Naive thymus-derived CD8-positive, alpha-beta T cell (primary cell): ENCODE measurements around the gene STRN4. TPM values are rescaled to one million over a fixed set of nuclear protein-coding genes. Genes with fewer than 3 reads are reported as not detected.

Experiments used
- ATAC-seq, 2 donors: fragments of 150-1000 bp; cut with Tn5 transposase in 1 of 2; sonication (Bioruptor Pico), chemical (Tn5 transposase) in 1 of 2; 1 replicate in 1 of 2; 2 replicates in 1 of 2; pipeline ENCODE4 v1.10.0; 2021; ENCODE audit warnings: mild to moderate bottlenecking in 2 of 2, moderate library complexity in 2 of 2
- POLR2A ChIA-PET: fragments of 350-600 bp; sonication (Branson Sonifier 250); formaldehyde crosslinking; loops from one replicate; lab custom pipeline; 2021; ENCODE audit warnings: antibody characterized with exemption; lab: Charles Lee
- DNase-seq, 10 donors: peaks; one replicate each; pipeline versions ENCODE4 v3.0.0 to v3.0.0-alpha.2; 2020 to 2022
- H3K27ac Mint-ChIP-seq, 10 donors: one replicate each; pipeline ENCODE4 v1.8.0; 2020 to 2022; ENCODE audit warnings: mild to moderate bottlenecking in 10 of 10, mixed read lengths in 10 of 10, moderate library complexity in 4 of 10, inconsistent platforms in 1 of 10
- H3K27me3 Mint-ChIP-seq, 5 donors: one replicate each; pipeline ENCODE4 v1.8.0; 2021 to 2022; ENCODE audit warnings: mixed read lengths in 5 of 5
- H3K36me3 Mint-ChIP-seq, 3 donors: one replicate each; pipeline ENCODE4 v1.8.0; 2020 to 2022; ENCODE audit warnings: mixed read lengths in 3 of 3, mild to moderate bottlenecking in 2 of 3, inconsistent platforms in 1 of 3
- H3K4me1 Mint-ChIP-seq, 4 donors: one replicate each; pipeline ENCODE4 v1.8.0; 2021 to 2022; ENCODE audit warnings: mixed read lengths in 4 of 4
- H3K4me3 Mint-ChIP-seq, 10 donors: one replicate each; pipeline ENCODE4 v1.8.0; 2020 to 2022; ENCODE audit warnings: mild to moderate bottlenecking in 10 of 10, mixed read lengths in 10 of 10, moderate library complexity in 6 of 10, inconsistent platforms in 1 of 10
- H3K9me3 Mint-ChIP-seq, 9 donors: one replicate each; pipeline ENCODE4 v1.8.0; 2020 to 2022; ENCODE audit warnings: mixed read lengths in 9 of 9, mild to moderate bottlenecking in 3 of 9, inconsistent platforms in 1 of 9, moderate library complexity in 1 of 9
- polyA plus RNA-seq, 3 donors: library from polyadenylated mRNA; unstranded; fragments of 300-500 nt; fragmentation: Illumina TruSeq; gene quantifications; one replicate each; pipeline ENCODE4 v1.2.3, GENCODE V29; 2021
- total RNA-seq, 8 experiments: library from RNA in 2 of 8; stranded (reverse) in 2 of 8; gene quantifications; one replicate each; pipeline ENCODE4 v1.2.3 and lab custom pipeline; 2021 to 2026

The STRN4 gene
- total and polyA plus RNA-seq, 5 experiments from 2014 or later = 8.2 to 81.9 (median 25.7) TPM

- no peaks in the 10 kb centered on the region for H3K27me3 Mint-ChIP-seq
- no peaks in the 10 kb centered on the region for H3K9me3 Mint-ChIP-seq
- peak overlapping the region in 4 of 10 donors; percentile 6 to 85 (median 47) for H3K27ac Mint-ChIP-seq
- no peak overlapping the region for H3K4me3 Mint-ChIP-seq
- ATAC-seq (no peak), DNase-seq (no peak)
- POLR2A ChIA-PET = no interaction called here
- peaks cover 0 to 13% (median 12%) of the 10 kb centered on the region in 4 donors for H3K4me1 Mint-ChIP-seq
- H3K36me3 Mint-ChIP-seq = peaks cover 0 to 95% (median 16%) of the 10 kb centered on the region in 3 donors
Observed at GRCh38 chr19:46696052-46696451, 50.2 kb downstream of the STRN4 start.

DNA sequence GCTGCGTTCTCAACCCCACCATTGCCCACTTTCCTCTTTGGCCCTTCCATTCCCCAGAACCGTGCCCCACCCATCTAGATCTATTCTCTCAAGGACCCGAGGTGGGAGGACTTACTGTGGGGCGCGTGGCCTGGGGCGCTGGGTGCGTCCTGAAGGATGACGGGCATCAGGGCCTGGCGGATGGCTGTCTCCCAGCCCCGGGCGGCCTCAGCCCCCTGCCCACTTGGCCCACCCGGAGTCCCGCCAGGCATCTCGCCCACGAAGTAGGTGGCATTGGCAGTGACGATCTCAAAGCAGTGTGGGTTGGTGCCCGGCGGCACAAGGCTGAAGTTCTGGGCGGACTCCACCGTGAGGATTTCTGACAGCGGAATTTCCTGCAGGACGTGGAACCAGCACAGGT is 52.5 kb downstream of the STRN4 start:
- Mint-ChIP-seq H3K36me3 (peaks cover 0 to 99% (median 21%) of the 10 kb centered on the region in 3 donors), H3K4me3 (no peak overlapping the region), H3K27me3 (no peaks in the 10 kb centered on the region), H3K4me1 (peaks cover 0 to 19% (median 15%) of the 10 kb centered on the region in 4 donors), H3K9me3 (no peaks in the 10 kb centered on the region), H3K27ac (peak overlapping the region in 5 of 10 donors; percentile 14 to 60 (median 25))
- ATAC-seq (no peak), DNase-seq (no peak)
- POLR2A ChIA-PET = interaction anchor here (1.1 kb wide), 1 partner anchor 17 kb away, joined by 3 read pairs; no protein-coding TSS in a partner anchor

DNA sequence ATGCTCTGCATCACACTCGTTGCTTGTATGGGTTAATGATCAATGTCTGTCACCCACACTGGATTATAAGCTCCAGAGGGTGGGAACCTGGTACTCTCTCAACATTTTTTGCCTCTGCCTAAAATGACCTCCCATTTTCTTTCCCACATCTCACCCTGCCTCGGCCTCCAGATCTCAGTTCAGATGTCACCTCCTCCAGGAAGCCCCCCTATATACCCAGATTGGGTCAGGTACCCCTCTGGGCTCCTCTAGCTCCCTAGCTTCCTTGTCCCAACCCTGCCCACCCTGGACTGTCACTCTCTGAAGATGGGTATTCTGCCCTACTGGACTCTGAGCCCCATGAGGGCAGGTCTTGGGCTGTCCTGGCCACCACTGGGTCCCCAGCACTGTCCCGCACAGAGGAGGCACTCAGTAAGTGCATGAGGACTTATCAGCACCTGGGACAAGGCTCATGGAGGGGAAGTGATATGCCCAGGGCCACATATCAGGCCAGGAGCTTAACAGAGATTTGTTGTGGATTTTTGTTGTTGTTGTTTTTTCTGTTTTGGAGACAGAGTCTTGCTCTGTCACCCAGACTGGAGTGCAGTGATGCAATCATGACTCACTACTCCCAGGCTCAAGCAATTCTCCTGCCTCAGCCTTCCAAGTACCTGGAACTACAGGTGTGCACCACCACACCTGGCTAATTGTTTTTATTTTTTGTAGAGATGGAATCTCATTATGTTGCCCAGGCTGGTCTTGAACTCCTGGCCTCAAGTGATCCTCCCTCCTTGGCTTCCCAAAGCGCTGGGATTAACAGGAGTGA is 53.1 kb downstream of the STRN4 start:
- no peak overlapping the region for H3K4me3 Mint-ChIP-seq
- DNase-seq (no peak), ATAC-seq (no peak)
- H3K27me3 Mint-ChIP-seq = no peaks in the 10 kb centered on the region
- H3K9me3 Mint-ChIP-seq = no peaks in the 10 kb centered on the region
- POLR2A ChIA-PET = interaction anchor here (1.1 kb wide), 1 partner anchor 18 kb away, joined by 3 read pairs; no protein-coding TSS in a partner anchor
- H3K27ac Mint-ChIP-seq = peak overlapping the region; percentile 4 to 94 (median 67)
- H3K4me1 Mint-ChIP-seq = peaks cover 0 to 19% (median 15%) of the 10 kb centered on the region in 4 donors
- peaks cover 0 to 96% (median 21%) of the 10 kb centered on the region in 3 donors for H3K36me3 Mint-ChIP-seq

GRCh38 chr19:46691948-46692347 is 54.3 kb downstream of the STRN4 start:
- H3K27me3 Mint-ChIP-seq = no peaks in the 10 kb centered on the region
- H3K27ac Mint-ChIP-seq = peak overlapping the region in 8 of 10 donors; percentile 19 to 94 (median 82)
- H3K4me1 Mint-ChIP-seq = peaks cover 0 to 19% (median 15%) of the 10 kb centered on the region in 4 donors
- POLR2A ChIA-PET = no interaction called here
- no peaks in the 10 kb centered on the region for H3K9me3 Mint-ChIP-seq
- no peak for ATAC-seq
- no peak overlapping the region for H3K4me3 Mint-ChIP-seq
- DNase-seq = no peak
- H3K36me3 Mint-ChIP-seq = peaks cover 0 to 97% (median 20%) of the 10 kb centered on the region in 3 donors

- H3K9me3 Mint-ChIP-seq = no peaks in the 10 kb centered on the region
Observed at GRCh38 chr19:46691104-46691503, 55.1 kb downstream of the STRN4 start.

GRCh38 chr19:46689358-46689757 is 56.9 kb downstream of the STRN4 start:
- H3K27me3 Mint-ChIP-seq = no peaks in the 10 kb centered on the region
- H3K4me3 Mint-ChIP-seq = no peak overlapping the region
- ATAC-seq (no peak), DNase-seq (no peak)
- peaks cover 0 to 14% (median 13%) of the 10 kb centered on the region in 4 donors for H3K4me1 Mint-ChIP-seq
- no peaks in the 10 kb centered on the region for H3K9me3 Mint-ChIP-seq
- peak overlapping the region in 1 of 10 donors; percentile 71 for H3K27ac Mint-ChIP-seq
- POLR2A ChIA-PET = interaction anchor here (0.6 to 0.7 kb wide), 2 partner anchors 27 to 89 kb away, joined by 3 to 4 read pairs; no protein-coding TSS in a partner anchor
- H3K36me3 Mint-ChIP-seq = peaks cover 0 to 97% (median 20%) of the 10 kb centered on the region in 3 donors

More at GRCh38 chr19:46691104-46691503, 55.1 kb downstream of the STRN4 start:
- POLR2A ChIA-PET = no interaction called here
- H3K36me3 Mint-ChIP-seq = peaks cover 0 to 96% (median 20%) of the 10 kb centered on the region in 3 donors
- H3K4me1 Mint-ChIP-seq = peaks cover 0 to 19% (median 14%) of the 10 kb centered on the region in 4 donors
- no peaks in the 10 kb centered on the region for H3K27me3 Mint-ChIP-seq
- DNase-seq = no peak
- no peak overlapping the region for H3K4me3 Mint-ChIP-seq
- no peak for ATAC-seq
- peak overlapping the region in 7 of 10 donors; percentile 29 to 94 (median 67) for H3K27ac Mint-ChIP-seq

- no peaks in the 10 kb centered on the region for H3K27me3 Mint-ChIP-seq
- ATAC-seq (no peak), DNase-seq (no peak)
- POLR2A ChIA-PET = interaction anchor here (0.6 to 1.0 kb wide), 3 partner anchors 15 to 347 kb away, joined by 3 read pairs; partner anchors contain the start of gene DACT3
- peaks cover 0 to 12% (median 11%) of the 10 kb centered on the region in 4 donors for H3K4me1 Mint-ChIP-seq
- peak overlapping the region in 2 of 10 donors; percentile 16 to 64 for H3K27ac Mint-ChIP-seq
- H3K4me3 Mint-ChIP-seq = no peak overlapping the region
- no peaks in the 10 kb centered on the region for H3K9me3 Mint-ChIP-seq
- H3K36me3 Mint-ChIP-seq = peaks cover 0 to 97% (median 18%) of the 10 kb centered on the region in 3 donors
Observed at GRCh38 chr19:46687438-46688145, 58.7 kb downstream of the STRN4 start.

DNA sequence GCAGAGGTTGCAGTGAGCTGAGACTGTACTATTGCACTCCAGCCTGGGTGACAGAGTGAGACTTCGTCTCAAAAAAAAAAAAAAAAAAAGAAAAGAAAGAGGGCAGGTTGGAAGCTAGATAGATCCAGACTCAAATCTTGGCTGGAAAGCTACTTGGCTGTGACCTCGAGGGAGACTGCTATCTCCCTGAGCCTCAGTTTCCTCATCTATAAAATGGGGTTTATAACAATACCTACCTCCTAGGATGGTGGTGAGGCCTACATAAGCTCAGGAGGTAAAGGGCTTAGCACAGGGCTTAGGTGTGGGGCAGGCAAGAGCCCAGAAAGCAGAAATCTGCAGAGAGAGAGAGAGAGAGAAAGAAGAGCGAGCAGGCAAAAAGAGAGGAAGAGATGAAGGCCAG is 61.1 kb downstream of the STRN4 start:
- no peaks in the 10 kb centered on the region for H3K9me3 Mint-ChIP-seq
- POLR2A ChIA-PET = interaction anchor here (0.7 kb wide), 1 partner anchor 120 kb away, joined by 3 read pairs; no protein-coding TSS in a partner anchor
- DNase-seq = no peak
- peak overlapping the region in 6 of 10 donors; percentile 10 to 81 (median 60) for H3K27ac Mint-ChIP-seq
- H3K4me3 Mint-ChIP-seq = no peak overlapping the region
- H3K27me3 Mint-ChIP-seq = no peaks in the 10 kb centered on the region
- H3K4me1 Mint-ChIP-seq = peaks cover 0 to 4% (median 2%) of the 10 kb centered on the region in 4 donors
- H3K36me3 Mint-ChIP-seq = peaks cover 0 to 97% (median 7%) of the 10 kb centered on the region in 3 donors
- ATAC-seq = no peak

- Mint-ChIP-seq H3K36me3 (peaks cover 0 to 97% (median 14%) of the 10 kb centered on the region in 3 donors), H3K4me1 (peaks cover 0 to 10% (median 5%) of the 10 kb centered on the region in 4 donors), H3K27ac (peak overlapping the region in 7 of 10 donors; percentile 59 to 85 (median 67)), H3K9me3 (no peaks in the 10 kb centered on the region), H3K27me3 (no peaks in the 10 kb centered on the region), H3K4me3 (no peak overlapping the region)
- peak; percentile 20 to 72 (median 58) for DNase-seq
- ATAC-seq = peak; percentile 86 to 97
- POLR2A ChIA-PET = no interaction called here
Observed at GRCh38 chr19:46678110-46678732, 68.0 kb downstream of the STRN4 start.

DNA sequence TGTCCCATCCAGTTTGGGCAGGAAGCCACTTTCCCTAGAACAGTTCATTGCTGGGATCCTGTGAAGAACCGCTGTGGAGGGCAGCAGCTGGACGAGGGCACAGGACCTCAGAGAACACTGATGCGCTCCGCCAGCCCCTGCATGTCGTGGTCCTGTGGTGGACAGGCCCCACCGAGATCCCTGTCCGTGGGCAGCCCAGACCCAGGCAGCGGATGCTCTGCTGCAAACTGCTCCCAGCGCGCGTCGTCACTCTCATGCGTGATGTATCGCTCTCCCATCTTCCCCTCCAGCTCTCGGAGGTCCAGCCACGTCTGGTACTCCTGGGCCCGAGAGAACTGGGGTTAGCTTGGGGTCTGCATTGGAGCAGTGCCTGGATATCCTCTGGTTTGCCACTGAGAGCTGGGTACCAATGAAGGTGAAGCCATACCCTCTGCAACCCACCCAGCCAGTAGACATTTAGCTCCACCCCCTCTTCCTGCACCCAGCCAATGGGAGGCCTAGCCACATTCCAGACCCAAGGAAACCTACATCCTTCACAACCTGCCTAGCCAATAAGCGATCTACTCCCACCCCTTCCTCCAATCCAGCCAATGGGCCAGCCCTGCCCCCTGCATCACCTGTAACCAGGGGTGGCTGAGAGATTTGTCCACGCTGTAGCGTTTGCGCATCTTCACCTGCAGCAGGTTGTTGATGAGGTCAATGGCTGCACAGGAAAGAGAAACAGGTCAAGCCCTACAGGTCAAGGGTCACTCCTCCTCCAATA is 71.7 kb downstream of the STRN4 start:
- no peak for ATAC-seq
- Mint-ChIP-seq H3K4me3 (no peak overlapping the region), H3K4me1 (peaks cover 0 to 9% (median 3%) of the 10 kb centered on the region in 4 donors), H3K27ac (peak overlapping the region in 4 of 10 donors; percentile 11 to 88 (median 54)), H3K27me3 (no peaks in the 10 kb centered on the region), H3K36me3 (peaks cover 5 to 72% (median 16%) of the 10 kb centered on the region in 3 donors), H3K9me3 (peaks cover 0 to 15% (median 4%) of the 10 kb centered on the region in 9 donors)
- POLR2A ChIA-PET = interaction anchor here (0.8 to 1.0 kb wide), 2 partner anchors 10 to 40 kb away, joined by 3 read pairs; no protein-coding TSS in a partner anchor
- no peak for DNase-seq

DNA sequence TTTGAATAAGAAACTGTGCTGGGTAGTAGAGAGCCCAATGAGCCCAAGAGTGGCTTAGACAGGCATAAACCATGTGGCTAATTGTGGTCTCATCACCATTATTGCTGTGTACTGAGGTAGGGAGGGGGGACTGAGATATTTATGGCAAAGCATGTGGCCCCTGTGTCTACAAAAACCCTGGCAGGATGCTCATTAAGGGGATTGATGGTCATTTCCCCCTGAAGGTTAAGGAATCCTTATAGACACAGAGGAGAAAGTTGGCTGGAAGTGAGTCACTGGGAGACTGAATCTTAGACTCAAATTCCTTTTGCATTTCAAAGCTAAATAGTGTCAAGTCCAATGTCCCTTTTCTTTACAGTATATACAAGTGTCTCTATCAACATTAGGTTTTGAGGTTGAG is 75.4 kb downstream of the STRN4 start:
- peaks cover 5 to 36% (median 14%) of the 10 kb centered on the region in 3 donors for H3K36me3 Mint-ChIP-seq
- no peak overlapping the region for H3K4me3 Mint-ChIP-seq
- ATAC-seq = no peak
- peaks cover 0 to 15% (median 4%) of the 10 kb centered on the region in 9 donors for H3K9me3 Mint-ChIP-seq
- POLR2A ChIA-PET = no interaction called here
- no peak for DNase-seq
- peaks cover 0 to 2% (median 0%) of the 10 kb centered on the region in 4 donors for H3K4me1 Mint-ChIP-seq
- no peaks in the 10 kb centered on the region for H3K27me3 Mint-ChIP-seq
- H3K27ac Mint-ChIP-seq = peak overlapping the region in 3 of 10 donors; percentile 53 to 82 (median 71)
